NCI-H146 (cell line): ENCODE measurements around the gene ARHGAP15.

Experiments
- DNase-seq: peaks from one replicate; lab custom pipeline; 2025; lab: John Stamatoyannopoulos, UW

ARHGAP15 gene

GRCh38 chr2:143725400-143725799 lies 596.2 kb downstream of the ARHGAP15 start:
- DNase-seq, result no peak

DNA sequence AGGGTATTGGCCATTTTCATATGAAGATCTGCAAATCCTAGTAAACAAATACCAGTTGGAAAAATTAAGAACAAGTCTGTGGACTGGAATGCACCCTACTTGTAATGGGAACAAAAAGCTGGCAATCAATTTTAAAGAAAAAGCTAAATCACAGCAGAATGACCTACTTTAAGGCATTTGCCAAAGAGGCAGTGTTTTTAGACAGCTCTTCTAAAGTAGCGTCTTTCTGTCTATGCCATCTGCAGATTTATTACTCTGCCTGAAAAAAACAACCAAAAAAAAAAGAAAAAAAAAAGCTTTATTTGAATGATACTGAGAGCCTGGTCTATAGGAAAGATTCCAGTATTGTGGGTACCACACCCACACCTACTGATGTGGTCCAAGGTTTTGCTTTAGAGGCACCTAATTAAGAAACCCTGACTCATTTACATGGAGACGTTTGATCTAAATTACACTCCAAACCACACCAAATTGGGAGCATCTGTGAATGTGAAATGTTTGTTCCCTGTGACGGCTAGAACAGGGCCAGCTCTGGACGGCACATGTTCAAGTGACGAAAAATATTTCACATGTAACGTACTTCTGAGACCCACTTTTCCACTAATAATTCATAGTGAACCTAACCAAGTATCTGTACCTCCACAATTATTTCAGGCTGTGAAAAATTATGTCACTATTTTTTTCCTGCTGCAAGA lies 597.1 kb downstream of the ARHGAP15 start:
- DNase-seq, result no peak

DNA sequence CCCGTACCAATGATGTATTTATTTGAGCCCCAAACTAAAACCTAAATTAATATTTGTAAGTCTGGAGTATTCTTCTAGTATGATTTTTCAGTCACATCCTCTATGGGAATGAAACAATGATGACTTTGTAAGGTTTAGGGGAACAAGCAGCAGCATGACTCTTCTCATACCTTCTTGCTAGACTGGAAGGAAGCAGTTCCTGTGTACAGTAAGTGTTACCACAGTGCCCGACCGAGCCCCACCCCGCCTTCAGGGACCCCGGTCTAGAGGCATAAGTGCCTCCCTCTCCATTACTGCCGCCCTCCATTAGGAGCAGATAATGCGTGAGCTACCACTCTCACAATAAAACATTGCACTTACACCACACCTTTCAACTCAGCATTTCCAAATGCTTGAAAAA lies 599.3 kb downstream of the ARHGAP15 start:
- DNase-seq, result no peak

GRCh38 chr2:143729296-143729814 lies 600.1 kb downstream of the ARHGAP15 start:
- DNase-seq, result no peak

- no peak for DNase-seq
Measured at GRCh38 chr2:143730155-143730952, 601.1 kb downstream of the ARHGAP15 start.

DNA sequence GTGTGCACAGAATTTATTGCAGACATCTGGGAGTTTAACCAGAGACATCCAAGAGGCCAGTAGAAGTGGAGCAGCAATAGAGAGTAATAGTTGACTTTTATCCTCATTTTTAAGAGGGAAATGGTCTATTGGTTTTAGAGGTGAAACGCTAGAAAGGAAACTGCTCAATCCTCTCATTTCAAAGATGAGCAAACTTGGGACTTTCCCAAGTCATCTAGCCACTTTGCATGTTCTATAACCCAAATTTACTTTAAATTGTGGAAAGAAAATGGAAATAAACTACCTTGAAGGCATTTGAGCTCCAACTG lies 601.7 kb downstream of the ARHGAP15 start:
- DNase-seq, result no peak

DNA sequence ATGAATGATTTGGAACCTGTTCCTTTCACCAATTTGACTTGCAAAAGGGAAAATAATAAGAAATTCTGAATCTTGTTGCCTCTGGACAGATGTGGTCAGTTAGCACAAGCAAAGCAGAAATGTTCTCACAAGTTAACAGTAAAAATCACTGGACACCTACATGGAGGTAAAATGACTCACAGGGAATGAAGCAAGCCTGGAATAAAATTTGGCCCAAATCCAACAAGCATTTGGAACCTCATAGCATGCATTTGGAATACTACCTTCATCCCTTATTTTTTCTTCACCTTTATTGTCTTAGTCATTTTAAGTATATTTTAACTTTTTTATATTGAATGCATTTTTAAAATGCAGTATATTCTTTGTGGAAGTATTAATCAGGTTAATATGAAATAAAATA lies 602.9 kb downstream of the ARHGAP15 start:
- no peak for DNase-seq

- no peak for DNase-seq
Measured at GRCh38 chr2:143732871-143733270, 603.7 kb downstream of the ARHGAP15 start.

GRCh38 chr2:143734507-143734906 lies 605.3 kb downstream of the ARHGAP15 start:
- no peak for DNase-seq

DNA sequence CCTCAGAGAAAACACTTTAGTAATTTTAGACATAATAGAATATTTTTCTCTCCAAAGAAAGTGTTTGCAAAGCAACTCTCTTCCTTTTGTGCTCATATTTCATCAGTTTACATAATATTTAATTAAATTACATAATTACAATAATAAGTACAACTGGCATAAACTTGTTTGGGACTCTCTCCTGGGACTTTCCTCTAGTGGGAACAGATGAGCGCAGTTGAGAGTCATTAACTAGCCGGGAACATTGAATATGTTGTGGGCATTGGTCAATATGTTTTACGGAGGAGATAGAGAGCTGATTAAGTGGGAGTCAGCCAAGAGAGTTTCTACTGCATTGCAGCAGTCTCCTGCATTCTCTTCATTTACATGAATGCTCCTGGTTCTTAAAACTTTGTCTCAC lies 607.7 kb downstream of the ARHGAP15 start:
- DNase-seq, result no peak

GRCh38 chr2:143740431-143740830 lies 611.2 kb downstream of the ARHGAP15 start:
- no peak for DNase-seq

DNA sequence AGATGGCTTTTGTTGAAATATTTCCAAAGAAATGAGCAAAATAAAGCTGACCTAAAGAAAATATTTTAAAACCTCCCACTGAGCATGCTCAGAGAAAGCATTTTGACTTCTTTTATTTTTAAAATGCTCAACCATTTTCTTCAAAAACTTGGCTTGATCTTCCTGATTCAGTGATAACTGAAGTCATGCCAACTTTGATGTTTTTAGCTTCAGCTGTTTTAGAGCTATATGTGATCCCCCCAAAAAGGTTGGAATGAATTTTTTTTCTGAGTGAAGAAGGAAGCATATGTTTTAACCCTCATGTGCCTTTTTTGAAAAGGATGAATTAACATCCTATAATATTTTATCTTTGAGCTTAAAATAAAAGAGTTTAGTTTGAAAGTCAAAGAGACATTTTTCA lies 612.0 kb downstream of the ARHGAP15 start:
- DNase-seq, result no peak

- DNase-seq, result no peak
Measured at GRCh38 chr2:143742581-143742980, 613.4 kb downstream of the ARHGAP15 start.

DNA sequence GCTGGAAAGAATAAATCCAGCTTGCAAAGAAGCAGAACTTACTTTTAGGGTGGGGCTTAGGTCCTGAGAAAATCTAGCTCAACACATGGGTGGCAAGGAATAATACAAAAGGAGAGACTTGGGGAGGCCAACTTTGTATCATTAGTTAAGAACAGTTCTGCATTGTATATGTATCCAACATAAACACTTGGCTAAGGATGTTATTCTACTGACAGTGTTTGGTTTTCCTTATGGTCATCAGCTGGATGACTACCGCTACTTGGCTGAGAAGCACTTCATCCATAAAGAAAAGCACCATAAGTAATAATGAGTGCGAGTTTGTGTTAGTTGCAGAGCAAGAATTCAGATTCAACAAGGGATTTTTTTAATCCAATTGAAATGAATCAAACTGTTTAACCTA lies 614.9 kb downstream of the ARHGAP15 start:
- no peak for DNase-seq

GRCh38 chr2:143745060-143745459 lies 615.8 kb downstream of the ARHGAP15 start:
- DNase-seq, result no peak

- DNase-seq, result no peak
Measured at GRCh38 chr2:143754742-143755141, 625.5 kb downstream of the ARHGAP15 start.

DNA sequence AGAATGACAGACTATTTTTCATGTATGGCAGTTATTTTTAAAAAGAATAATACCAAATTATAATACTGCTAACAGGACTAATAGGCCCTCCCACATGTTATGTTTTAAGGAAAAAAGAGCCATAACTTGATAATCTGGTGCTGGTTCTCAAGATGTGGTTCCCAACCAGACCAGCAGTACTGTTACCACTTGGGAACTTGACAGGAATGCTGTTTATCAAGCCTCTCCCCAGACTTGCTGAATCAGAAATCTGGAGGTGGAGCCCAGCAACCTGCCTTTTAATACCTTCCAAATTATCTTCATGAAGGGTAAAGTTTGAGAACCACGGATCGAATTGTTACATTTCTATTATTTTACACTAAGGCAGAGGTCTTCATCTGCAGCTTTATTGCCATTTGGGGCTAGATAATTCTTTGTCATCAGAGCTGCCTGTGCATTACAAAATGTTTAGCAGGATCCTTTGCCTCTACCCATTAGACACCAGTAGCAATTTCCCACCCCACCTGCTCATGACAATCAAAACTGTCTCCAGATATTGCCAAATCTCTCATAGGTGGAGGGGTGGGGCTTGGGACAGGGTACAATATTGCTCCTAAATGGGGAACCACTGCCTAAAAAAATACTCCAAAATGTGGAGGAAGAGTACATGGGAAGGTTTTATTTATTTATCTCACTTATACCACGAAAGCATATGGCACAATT lies 629.6 kb downstream of the ARHGAP15 start:
- DNase-seq, result no peak

GRCh38 chr2:143759455-143759854 lies 630.2 kb downstream of the ARHGAP15 start:
- no peak for DNase-seq

- no peak for DNase-seq
Measured at GRCh38 chr2:143762176-143762928, 633.1 kb downstream of the ARHGAP15 start.

DNA sequence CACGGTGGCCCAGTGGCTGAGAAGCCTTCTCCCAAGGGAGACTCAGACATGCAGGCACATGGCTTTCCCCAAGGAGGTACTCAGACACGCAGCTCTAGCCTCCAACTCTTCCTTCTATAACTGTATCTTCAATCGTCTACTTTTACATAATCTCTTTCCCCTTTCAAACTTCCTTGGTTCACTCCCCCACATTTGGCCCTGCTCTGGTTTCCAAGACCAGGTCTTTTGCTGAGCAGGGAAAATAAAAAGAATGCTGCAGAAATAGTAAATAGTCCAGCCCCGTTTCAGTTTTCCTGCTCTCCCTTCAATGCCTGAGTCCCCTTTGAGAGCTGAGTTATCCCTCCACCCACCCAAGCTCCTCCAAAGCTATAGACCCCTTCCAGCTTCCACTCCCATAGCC lies 635.0 kb downstream of the ARHGAP15 start:
- DNase-seq, result no peak

GRCh38 chr2:143764706-143765105 lies 635.5 kb downstream of the ARHGAP15 start:
- no peak for DNase-seq

DNA sequence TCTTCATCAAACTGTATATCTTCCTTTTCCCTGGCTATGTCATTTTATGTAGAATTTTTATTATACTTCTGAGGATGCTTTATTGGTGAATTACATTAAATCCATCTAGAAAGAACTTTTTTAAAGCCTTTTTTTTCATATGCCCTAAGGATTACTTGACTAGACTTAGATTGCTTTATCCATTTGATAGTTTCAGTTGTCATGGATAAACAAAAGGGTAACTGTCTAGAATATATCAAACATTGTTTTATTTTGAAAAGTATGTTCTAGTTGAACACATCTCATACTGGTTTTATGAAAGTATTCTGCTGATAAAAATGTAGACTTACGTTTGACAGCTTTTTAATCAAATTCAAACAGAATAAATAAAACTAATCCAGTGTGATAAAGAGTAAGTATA lies 639.8 kb downstream of the ARHGAP15 start:
- no peak for DNase-seq
